Stimulated activated CD4-positive, alpha-beta T cell treated with anti-CD3 and anti-CD28 coated beads, Interleukin-12 subunit alpha, Interleukin-12 subunit beta, amount 100 ng/mL, for 4 hours (primary cell): Measurements from ENCODE around the gene PDXP.

Experiments used
- DNase-seq: peaks from one replicate; pipeline ENCODE4 v3.0.0-alpha.2; 2020

PDXP gene

GRCh38 chr22:37629928-37630327 lies 28.6 kb upstream of the PDXP start:
- no peak for DNase-seq

GRCh38 chr22:37630839-37631435 lies 27.6 kb upstream of the PDXP start:
- DNase-seq = no peak

GRCh38 chr22:37631448-37632173 lies 26.9 kb upstream of the PDXP start:
- no peak for DNase-seq

GRCh38 chr22:37632174-37633088 lies 26.1 kb upstream of the PDXP start:
- DNase-seq = no peak

- no peak for DNase-seq
Measured at GRCh38 chr22:37633089-37633624, 25.4 kb upstream of the PDXP start.

GRCh38 chr22:37633625-37634416 lies 24.7 kb upstream of the PDXP start:
- DNase-seq = peak; percentile 43

- DNase-seq = no peak
Measured at GRCh38 chr22:37634417-37634924, 24.1 kb upstream of the PDXP start.

- DNase-seq = no peak
Measured at GRCh38 chr22:37635157-37635556, 23.4 kb upstream of the PDXP start.

GRCh38 chr22:37636186-37636948 lies 22.2 kb upstream of the PDXP start:
- no peak for DNase-seq

GRCh38 chr22:37636949-37637273 lies 21.6 kb upstream of the PDXP start:
- DNase-seq = no peak

GRCh38 chr22:37638391-37639069 lies 20.0 kb upstream of the PDXP start:
- DNase-seq = no peak

- DNase-seq = peak; percentile 57
Measured at GRCh38 chr22:37639070-37639760, 19.3 kb upstream of the PDXP start, which contains the start of gene SH3BP1. Gene SH3BP1 (plus strand): TSS chr22:37639669. CDS start chr22:37639788, 119 bp downstream.

GRCh38 chr22:37639771-37640590 lies 18.5 kb upstream of the PDXP start:
- no peak for DNase-seq

GRCh38 chr22:37640591-37641560 lies 17.6 kb upstream of the PDXP start:
- DNase-seq = no peak

GRCh38 chr22:37641561-37641949 lies 17.0 kb upstream of the PDXP start:
- DNase-seq = no peak

- peak; percentile 89 for DNase-seq
Measured at GRCh38 chr22:37643225-37643847, 15.2 kb upstream of the PDXP start.

- DNase-seq = no peak
Measured at GRCh38 chr22:37647317-37647716, 11.2 kb upstream of the PDXP start.

GRCh38 chr22:37647928-37648327 lies 10.6 kb upstream of the PDXP start:
- DNase-seq = no peak
